HG03064 (cell line): Measurements from ENCODE around the gene CCDC142.

Experiments
- ATAC-seq: cut with Tn5 transposase; IDR thresholded peaks from one replicate; pipeline ENCODE4 v1.9.1; 2021; ENCODE audit warnings: low read depth; ENCODE audit not compliant: unreplicated experiment

CCDC142 gene

GRCh38 chr2:74425523-74425922 is 57.3 kb downstream of the CCDC142 start:
- no peak for ATAC-seq

- no peak for ATAC-seq
These were observed 57.8 kb downstream of the CCDC142 start for GRCh38 chr2:74424995-74425406.

DNA sequence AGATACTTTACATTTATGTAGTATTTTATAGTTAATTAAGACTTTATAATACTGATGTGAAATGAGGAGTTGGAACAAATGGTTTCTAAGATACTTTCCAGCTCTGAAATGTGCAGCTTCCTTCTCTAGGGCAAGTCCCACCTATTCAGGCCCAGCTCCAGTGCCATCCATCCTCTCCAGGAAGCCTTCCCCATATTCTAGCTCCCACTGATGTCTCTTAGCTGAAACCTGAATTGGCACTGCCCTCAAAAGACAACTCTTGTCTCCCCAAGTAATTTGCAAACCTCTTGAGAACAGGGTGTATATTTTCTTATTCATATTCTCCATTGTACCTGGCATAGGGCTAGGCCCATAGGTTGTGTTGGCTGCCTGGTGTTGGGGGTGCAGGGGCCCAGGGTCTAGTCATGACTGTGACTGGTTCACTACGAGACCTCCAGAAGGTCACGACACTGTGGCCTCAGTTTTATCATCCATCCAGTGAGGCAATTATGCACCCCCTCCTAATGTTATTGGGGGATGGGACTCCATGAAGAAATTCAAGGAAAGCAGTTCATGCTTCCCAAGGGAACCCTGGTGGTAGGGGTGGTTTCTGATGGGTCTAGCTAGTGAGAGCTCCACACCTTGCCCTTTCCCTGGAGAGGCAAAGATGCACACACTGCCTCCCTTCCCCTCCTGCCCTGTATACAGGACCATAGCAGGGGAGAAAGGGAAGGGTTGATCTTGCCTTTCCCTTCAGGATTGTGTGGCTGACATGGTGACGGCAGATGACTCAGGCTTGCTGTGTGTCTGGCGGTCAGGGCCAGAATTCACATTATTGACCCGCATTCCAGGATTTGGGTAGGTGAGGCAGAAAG is 58.4 kb downstream of the CCDC142 start:
- ATAC-seq, result no peak
